Measurements from ENCODE around the gene DTX3.

Gene DTX3

DNA sequence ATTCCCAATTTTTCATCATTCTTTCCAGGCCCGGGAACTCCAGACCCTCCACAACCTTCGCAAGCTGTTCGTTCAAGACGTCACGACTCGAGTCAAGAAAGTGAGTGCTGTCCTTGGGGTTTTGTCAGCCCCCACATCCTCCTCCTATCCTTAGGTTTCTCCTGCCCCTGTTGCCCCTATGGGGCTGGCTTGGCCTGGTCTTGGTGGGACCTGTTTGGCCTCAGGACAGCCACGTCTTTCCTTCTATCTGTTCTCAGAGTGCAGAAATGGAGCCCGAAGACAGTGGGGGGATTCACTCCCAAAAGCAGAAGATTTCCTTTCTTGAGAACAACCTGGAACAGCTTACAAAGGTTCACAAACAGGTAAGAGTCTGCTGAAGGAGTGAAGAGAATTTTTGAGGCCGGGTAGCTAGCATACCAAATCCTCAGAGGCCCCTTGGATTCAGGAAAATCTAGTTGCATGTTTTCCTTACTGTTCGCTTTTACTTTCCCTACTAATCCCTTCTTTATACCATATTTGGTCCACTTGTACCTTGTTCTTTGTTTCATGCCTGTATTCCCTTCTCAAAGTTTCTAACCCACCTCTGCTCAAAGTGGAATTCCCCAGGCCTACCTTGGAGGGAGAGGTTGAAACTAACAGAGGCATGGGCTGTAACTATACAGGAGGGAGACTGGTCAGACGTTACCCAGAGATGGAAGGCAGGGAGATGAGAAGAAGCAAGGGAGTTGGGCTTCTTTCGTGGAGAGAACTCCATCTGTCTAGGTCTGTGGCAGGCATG lies 26.5 kb upstream of the DTX3 start:
- Histone ChIP-seq H2AFZ (ENCODE audit: low read depth) (no peak overlapping the region), H3K27me3 (ENCODE audit: insufficient read depth, low read depth) (no peaks in the 10 kb centered on the region), H3K79me2 (ENCODE audit: insufficient read depth, low read depth) (no peaks in the 10 kb centered on the region)

DNA sequence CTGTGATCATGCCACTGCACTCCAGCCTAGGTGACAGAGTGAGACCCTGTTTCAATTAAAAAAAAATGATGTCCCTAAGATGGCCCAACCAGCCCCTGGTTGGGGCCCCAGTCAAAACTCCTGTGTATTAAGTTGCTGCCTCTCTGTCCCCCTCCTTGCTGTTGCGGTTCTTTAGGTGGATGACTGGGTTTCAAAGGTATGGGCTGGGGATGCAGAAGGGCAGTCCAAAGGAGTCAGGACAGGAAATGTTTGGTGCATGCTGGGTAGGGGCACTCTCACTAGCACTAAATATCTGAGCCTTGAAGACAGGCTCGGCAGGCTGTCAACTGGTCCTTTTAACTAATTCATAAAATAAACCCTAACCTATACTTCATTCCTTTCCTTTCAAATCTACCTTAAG lies 25.6 kb upstream of the DTX3 start:
- Histone ChIP-seq H3K36me3 (ENCODE audit: insufficient read depth) (no peaks in the 10 kb centered on the region), H3K4me1 (ENCODE audit: low read depth, poor library complexity, severe bottlenecking) (peaks cover 8% of the 10 kb centered on the region)

More for the DNA sequence above, 26.5 kb upstream of the DTX3 start:
- no peak overlapping the region for H3K9ac ChIP-seq
- H3K4me1 ChIP-seq (ENCODE audit: low read depth, poor library complexity, severe bottlenecking), result peaks cover 1% of the 10 kb centered on the region
- H4K20me1 ChIP-seq (ENCODE audit: insufficient read depth), result no peaks in the 10 kb centered on the region
- H3K36me3 ChIP-seq (ENCODE audit: insufficient read depth), result no peaks in the 10 kb centered on the region
- no peak overlapping the region for H3K4me2 ChIP-seq
- TF ChIP-seq CTCF (conservative IDR thresholded peaks at IDR 0.05; ENCODE audit: low read depth, low read length), result no peak
- no peak overlapping the region for H3K4me3 ChIP-seq (IDR thresholded peaks at IDR 0.05; ENCODE audit: insufficient read depth, low read depth, low read length)
- H3K27ac ChIP-seq, result no peak overlapping the region

DNA sequence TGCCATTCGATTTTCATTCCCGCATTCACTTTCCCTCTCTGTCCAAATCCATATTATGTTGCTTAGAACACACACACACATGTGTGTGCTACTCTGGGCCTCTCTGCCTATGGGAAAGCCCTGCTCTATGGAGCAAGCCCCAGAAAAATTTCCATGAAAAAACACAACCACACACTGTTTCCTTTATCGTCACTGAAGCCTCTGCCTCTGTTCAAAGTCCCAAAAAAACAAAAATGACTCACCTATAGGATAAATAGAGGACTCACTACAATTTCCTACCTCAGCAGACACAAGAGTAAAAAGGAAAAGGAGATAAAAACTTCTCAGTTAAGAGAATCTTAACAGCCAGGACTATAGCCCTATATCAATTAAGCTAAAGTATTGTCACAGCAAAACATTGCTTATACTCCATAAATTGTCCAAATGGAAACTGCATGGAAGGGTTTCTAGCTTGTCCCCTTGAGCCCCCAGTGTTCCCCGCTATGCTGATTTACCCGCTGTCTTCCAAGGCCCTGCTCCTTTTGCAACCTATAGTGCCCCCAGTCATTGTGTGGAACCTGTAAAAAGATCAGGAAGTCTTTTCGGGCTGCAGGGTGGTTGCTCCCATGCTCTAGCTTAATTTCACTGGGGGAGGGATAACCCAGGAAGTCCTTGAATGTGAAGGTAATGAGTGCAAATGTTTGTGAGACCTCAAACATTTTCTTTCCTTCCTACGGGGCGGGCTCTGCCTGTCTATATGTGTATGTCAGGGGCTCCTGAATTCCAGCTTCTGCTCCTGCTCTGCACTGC lies 24.8 kb upstream of the DTX3 start:
- no peak for TF ChIP-seq CTCF (conservative IDR thresholded peaks at IDR 0.05; ENCODE audit: low read depth, low read length)
- Histone ChIP-seq H3K27me3 (ENCODE audit: insufficient read depth, low read depth) (no peaks in the 10 kb centered on the region), H3K27ac (no peak overlapping the region), H3K4me1 (ENCODE audit: low read depth, poor library complexity, severe bottlenecking) (peaks cover 8% of the 10 kb centered on the region), H3K79me2 (ENCODE audit: insufficient read depth, low read depth) (no peaks in the 10 kb centered on the region), H3K36me3 (ENCODE audit: insufficient read depth) (no peaks in the 10 kb centered on the region), H3K4me3 (IDR thresholded peaks at IDR 0.05; ENCODE audit: insufficient read depth, low read depth, low read length) (no peak overlapping the region), H2AFZ (ENCODE audit: low read depth) (no peak overlapping the region), H4K20me1 (ENCODE audit: insufficient read depth) (no peaks in the 10 kb centered on the region), H3K9ac (no peak overlapping the region), H3K4me2 (no peak overlapping the region)

More for the DNA sequence above, 25.6 kb upstream of the DTX3 start:
- Histone ChIP-seq H3K79me2 (ENCODE audit: insufficient read depth, low read depth) (no peaks in the 10 kb centered on the region), H3K4me2 (no peak overlapping the region), H3K9ac (no peak overlapping the region), H3K4me3 (IDR thresholded peaks at IDR 0.05; ENCODE audit: insufficient read depth, low read depth, low read length) (no peak overlapping the region), H4K20me1 (ENCODE audit: insufficient read depth) (no peaks in the 10 kb centered on the region), H3K27me3 (ENCODE audit: insufficient read depth, low read depth) (no peaks in the 10 kb centered on the region), H2AFZ (ENCODE audit: low read depth) (no peak overlapping the region), H3K27ac (no peak overlapping the region)
- TF ChIP-seq CTCF (conservative IDR thresholded peaks at IDR 0.05; ENCODE audit: low read depth, low read length), result no peak

DNA sequence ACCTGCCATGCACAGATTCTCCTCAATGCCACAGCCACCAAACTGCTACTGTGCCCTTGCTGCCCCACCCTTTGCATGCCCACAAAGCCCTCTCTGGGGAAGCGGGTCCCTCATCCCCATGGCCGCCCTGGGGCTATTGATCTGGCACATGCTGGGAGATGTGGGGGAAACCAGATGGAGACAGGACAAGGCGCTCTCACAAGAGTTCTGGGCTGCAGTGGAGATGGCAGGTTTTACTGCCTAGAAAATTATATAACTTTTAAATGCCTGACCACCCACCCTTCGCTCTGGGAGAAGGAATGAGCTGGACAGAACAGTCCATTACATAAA lies 24.2 kb upstream of the DTX3 start:
- Histone ChIP-seq H3K9ac (no peak overlapping the region), H2AFZ (ENCODE audit: low read depth) (no peak overlapping the region), H3K4me3 (IDR thresholded peaks at IDR 0.05; ENCODE audit: insufficient read depth, low read depth, low read length) (no peak overlapping the region), H3K27me3 (ENCODE audit: insufficient read depth, low read depth) (no peaks in the 10 kb centered on the region; the same call in 1 of the 2 replicates), H3K27ac (no peak overlapping the region), H3K79me2 (ENCODE audit: insufficient read depth, low read depth) (no peaks in the 10 kb centered on the region), H3K36me3 (ENCODE audit: insufficient read depth) (no peaks in the 10 kb centered on the region), H3K4me1 (ENCODE audit: low read depth, poor library complexity, severe bottlenecking) (peaks cover 8% of the 10 kb centered on the region), H3K4me2 (no peak overlapping the region), H4K20me1 (ENCODE audit: insufficient read depth) (no peaks in the 10 kb centered on the region)
- TF ChIP-seq CTCF (conservative IDR thresholded peaks at IDR 0.05; ENCODE audit: low read depth, low read length), result no peak
